B cell (primary cell): ENCODE measurements around the gene AMH. TPM values are rescaled to one million over a fixed set of nuclear protein-coding genes. Genes with fewer than 3 reads are reported as not detected.

ENCODE experiments used
- ATAC-seq: fragments of 200-7000 bp; cut with Tn5 transposase; one replicate; pipeline ENCODE4 v1.10.0; 2021; ENCODE audit warnings: low read depth, mild to moderate bottlenecking, moderate number of reproducible peaks, moderate library complexity
- CTCF ChIA-PET: fragments of 350-600 bp; sonication (Branson Sonifier 250); formaldehyde crosslinking; loops from one replicate; lab custom pipeline; 2021; ENCODE audit warnings: antibody characterized with exemption, inconsistent platforms; lab: Charles Lee
- POLR2A ChIA-PET: fragments of 350-600 bp; sonication (Branson Sonifier 250); formaldehyde crosslinking; loops from one replicate; lab custom pipeline; 2021; ENCODE audit warnings: antibody characterized with exemption; lab: Charles Lee
- DNase-seq: peaks from one replicate; pipeline ENCODE4 v3.0.0; 2013
- H2AFZ ChIP-seq: 2 replicates; pipeline ENCODE4 v1.6.1; 2012; ENCODE audit warnings: mild to moderate bottlenecking, low read depth, low read length; ENCODE audit not compliant: insufficient read depth, poor library complexity, severe bottlenecking
- H3K27ac ChIP-seq, 2 donors: 1 replicate in 1 of 2; 2 replicates in 1 of 2; pipeline ENCODE4 v1.5.1; 2012 to 2013; ENCODE audit warnings: low read length in 2 of 2, mild to moderate bottlenecking in 2 of 2, moderate library complexity in 1 of 2
- H3K27me3 ChIP-seq, 4 experiments: fragments of 200-600 bp in 1 of 4; sonication (generic) in 1 of 4; replicated peaks in 1 of 4; 1 replicate in 2 of 4; 2 replicates in 2 of 4; pipeline versions ENCODE4 v1.6.1 to v1.7.0; 2013 to 2016; ENCODE audit warnings: low read length in 3 of 4, mild to moderate bottlenecking in 2 of 4, mixed read lengths in 1 of 4, moderate library complexity in 1 of 4; ENCODE audit not compliant: insufficient read depth in 4 of 4, control insufficient read depth in 3 of 4; ENCODE audit errors: control extremely low read depth in 1 of 4
- H3K36me3 ChIP-seq, 2 experiments: replicated peaks in 1 of 2; 1 replicate in 1 of 2; 2 replicates in 1 of 2; pipeline versions ENCODE4 v1.6.1 to v1.7.1; 2013; ENCODE audit warnings: low read length in 1 of 2; ENCODE audit not compliant: insufficient read depth in 2 of 2, control insufficient read depth in 1 of 2; ENCODE audit errors: control extremely low read depth in 1 of 2, extremely low read depth in 1 of 2
- H3K4me1 ChIP-seq, 2 donors: fragments of 200-600 bp in 1 of 2; sonication (generic) in 1 of 2; 1 replicate in 1 of 2; 2 replicates in 1 of 2; pipeline versions ENCODE4 v1.5.1 to v1.6.1; 2013 to 2017; ENCODE audit warnings: low read length in 2 of 2; ENCODE audit not compliant: control insufficient read depth in 2 of 2, insufficient read depth in 2 of 2
- H3K4me2 ChIP-seq: replicated peaks from 2 replicates; pipeline ENCODE3; 2012; ENCODE audit warnings: mild to moderate bottlenecking, low read depth, low read length; ENCODE audit not compliant: poor library complexity, severe bottlenecking
- H3K4me3 ChIP-seq, 5 experiments: fragments of 200-600 bp in 1 of 5; sonication (generic) in 1 of 5; 1 replicate in 3 of 5; 2 replicates in 2 of 5; pipeline versions ENCODE4 v1.5.1 to v1.7.0; 2011 to 2016; ENCODE audit warnings: low read length in 4 of 5, mild to moderate bottlenecking in 4 of 5, low read depth in 2 of 5, control low read depth in 1 of 5, moderate library complexity in 1 of 5; ENCODE audit not compliant: insufficient read depth in 1 of 5; ENCODE audit errors: control extremely low read depth in 1 of 5, extremely low read depth in 1 of 5
- H3K79me2 ChIP-seq: fragments of 200-600 bp; sonication (generic); one replicate; pipeline ENCODE4 v1.6.0; 2016; ENCODE audit warnings: low read length; ENCODE audit not compliant: control insufficient read depth, insufficient read depth
- H3K9ac ChIP-seq: fragments of 200-600 bp; sonication (generic); 2 replicates; pipeline ENCODE4 v1.6.1; 2017; ENCODE audit warnings: mild to moderate bottlenecking, low read length, moderate library complexity
- H3K9me3 ChIP-seq, 3 donors: one replicate each; pipeline versions ENCODE4 v1.6.1 to v1.7.1; 2013; ENCODE audit warnings: low read length in 2 of 3; ENCODE audit not compliant: control insufficient read depth in 2 of 3, insufficient read depth in 1 of 3; ENCODE audit errors: control extremely low read depth in 1 of 3
- H4K20me1 ChIP-seq: 2 replicates; pipeline ENCODE4 v1.6.0; 2012; ENCODE audit warnings: mild to moderate bottlenecking, low read length; ENCODE audit not compliant: insufficient read depth, control insufficient read depth, poor library complexity, severe bottlenecking
- H3K27ac Mint-ChIP-seq: one replicate; pipeline ENCODE4 v1.8.0; 2021; ENCODE audit warnings: mixed read lengths
- H3K27me3 Mint-ChIP-seq: one replicate; pipeline ENCODE4 v1.8.0; 2021; ENCODE audit warnings: mixed read lengths
- H3K4me1 Mint-ChIP-seq: one replicate; pipeline ENCODE4 v1.8.0; 2021; ENCODE audit warnings: mixed read lengths
- H3K4me3 Mint-ChIP-seq: one replicate; pipeline ENCODE4 v1.8.0; 2021; ENCODE audit warnings: mixed read lengths
- H3K9me3 Mint-ChIP-seq: one replicate; pipeline ENCODE4 v1.8.0; 2022; ENCODE audit warnings: mixed read lengths; ENCODE audit not compliant: insufficient read depth
- EZH2 ChIP-seq: IDR thresholded peaks from 2 replicates; pipeline ENCODE4 v1.6.1; 2012; ENCODE audit warnings: borderline replicate concordance, low read depth, mild to moderate bottlenecking, moderate library complexity, low read length; ENCODE audit not compliant: insufficient read depth, poor library complexity, severe bottlenecking
- WGBS: methylation state at CpG from one replicate; pipeline ENCODE4 v1.1.5; 2013; ENCODE audit warnings: missing lambda C conversion rate; ENCODE audit not compliant: insufficient coverage; 5-methylcytosine and 5-hydroxymethylcytosine counted together
- intact Hi-C: fragments of 100-400 bp; cut with micrococcal nuclease; formaldehyde crosslinking; loops from one replicate; pipeline ENCODE4 v1.10.0; 2022
- polyA plus RNA-seq: library from polyadenylated mRNA; depleted of rRNA; stranded (reverse); fragments of >200 nt; gene quantifications from 2 replicates; pipeline ENCODE4 v1.2.3, GENCODE V29; 2012
- total RNA-seq, 2 donors: library from RNA; stranded (reverse); fragments of 120-200 nt in 1 of 2; gene quantifications; 1 replicate in 1 of 2; 2 replicates in 1 of 2; pipeline versions ENCODE4 v1.2.3 to v1.2.4, GENCODE V29; 2013 to 2022
- TF ChIP-seq, protein P1 (sequence below): fragments of 200-600 bp; IDR thresholded peaks from one replicate; pipeline ENCODE4 v1.8.0; 2022; ENCODE audit warnings: antibody characterized with exemption, mild to moderate bottlenecking

AMH gene
- total and polyA plus RNA-seq, 2 donors (not counting 1 experiment from before 2014, with no cell fraction given), result 1.5 to 4.5 TPM

DNA sequence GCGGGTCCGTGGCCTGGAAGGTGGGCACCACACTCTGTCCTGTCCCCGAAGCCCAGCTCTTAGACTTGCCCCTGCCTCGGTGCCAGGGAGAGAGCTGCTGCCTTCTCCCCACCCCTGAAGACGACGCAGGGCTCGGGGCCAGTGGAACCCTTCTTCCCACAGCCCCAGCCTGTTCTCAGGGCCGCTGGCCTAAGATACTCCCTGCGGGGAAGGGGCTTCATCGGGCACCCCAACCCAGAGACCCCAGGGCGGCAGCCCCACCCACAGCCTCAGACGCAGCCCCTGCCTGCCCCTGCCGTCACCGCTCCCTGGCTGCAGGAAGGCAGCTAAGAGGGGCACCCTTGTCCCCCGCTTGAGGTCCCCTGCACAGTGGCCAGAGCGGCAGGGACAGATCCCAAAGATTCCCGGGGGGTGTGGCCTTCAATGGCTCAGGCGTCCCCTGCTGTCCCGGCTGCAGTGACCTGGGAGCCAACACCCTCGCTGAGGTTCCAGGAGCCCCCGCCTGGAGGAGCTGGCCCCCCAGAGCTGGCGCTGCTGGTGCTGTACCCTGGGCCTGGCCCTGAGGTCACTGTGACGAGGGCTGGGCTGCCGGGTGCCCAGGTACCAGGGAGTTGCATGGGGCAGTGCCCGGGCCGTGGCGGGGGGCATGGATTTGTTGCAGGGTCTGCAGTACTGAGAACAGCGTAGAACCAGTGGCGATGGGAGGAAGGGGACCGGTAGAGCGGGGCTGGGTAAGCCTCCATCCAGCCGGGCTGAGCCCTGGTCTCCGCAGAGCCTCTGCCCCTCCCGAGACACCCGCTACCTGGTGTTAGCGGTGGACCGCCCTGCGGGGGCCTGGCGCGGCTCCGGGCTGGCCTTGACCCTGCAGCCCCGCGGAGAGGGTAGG lies 1.0 kb downstream of the AMH start:
- CTCF ChIA-PET, result interaction anchor here (1.2 kb wide), 2 partner anchors 22 to 47 kb away, joined by 3 to 4 read pairs; no protein-coding TSS in a partner anchor
- ATAC-seq (no peak), DNase-seq (peak; percentile 49)
- peaks cover 0 to 15% (median 0%) of the 10 kb centered on the region in 3 donors for H3K9me3 ChIP-seq
- H3K9me3 Mint-ChIP-seq, result no peaks in the 10 kb centered on the region
- no peak for TF ChIP-seq EZH2
- TF ChIP-seq, protein P1, sequence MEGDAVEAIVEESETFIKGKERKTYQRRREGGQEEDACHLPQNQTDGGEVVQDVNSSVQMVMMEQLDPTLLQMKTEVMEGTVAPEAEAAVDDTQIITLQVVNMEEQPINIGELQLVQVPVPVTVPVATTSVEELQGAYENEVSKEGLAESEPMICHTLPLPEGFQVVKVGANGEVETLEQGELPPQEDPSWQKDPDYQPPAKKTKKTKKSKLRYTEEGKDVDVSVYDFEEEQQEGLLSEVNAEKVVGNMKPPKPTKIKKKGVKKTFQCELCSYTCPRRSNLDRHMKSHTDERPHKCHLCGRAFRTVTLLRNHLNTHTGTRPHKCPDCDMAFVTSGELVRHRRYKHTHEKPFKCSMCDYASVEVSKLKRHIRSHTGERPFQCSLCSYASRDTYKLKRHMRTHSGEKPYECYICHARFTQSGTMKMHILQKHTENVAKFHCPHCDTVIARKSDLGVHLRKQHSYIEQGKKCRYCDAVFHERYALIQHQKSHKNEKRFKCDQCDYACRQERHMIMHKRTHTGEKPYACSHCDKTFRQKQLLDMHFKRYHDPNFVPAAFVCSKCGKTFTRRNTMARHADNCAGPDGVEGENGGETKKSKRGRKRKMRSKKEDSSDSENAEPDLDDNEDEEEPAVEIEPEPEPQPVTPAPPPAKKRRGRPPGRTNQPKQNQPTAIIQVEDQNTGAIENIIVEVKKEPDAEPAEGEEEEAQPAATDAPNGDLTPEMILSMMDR, result no peak
- no peak overlapping the region for H2AFZ ChIP-seq
- no peak overlapping the region for H3K27ac ChIP-seq
- H3K4me2 ChIP-seq, result peak overlapping the region; percentile 100
- peaks cover 0 to 38% (median 14%) of the 10 kb centered on the region in 4 experiments for H3K27me3 ChIP-seq
- peaks cover 0 to 34% of the 10 kb centered on the region in 2 experiments for H3K36me3 ChIP-seq
- H3K27me3 Mint-ChIP-seq, result no peaks in the 10 kb centered on the region
- H3K9ac ChIP-seq, result no peak overlapping the region
- peaks cover 20% of the 10 kb centered on the region for H3K79me2 ChIP-seq
- H3K4me3 Mint-ChIP-seq, result peak overlapping the region; percentile 41
- peak overlapping the region; percentile 41 for H3K27ac Mint-ChIP-seq
- intact Hi-C loops, result loop anchor here (5.0 kb wide), 1 partner anchor 37 kb away; no protein-coding TSS in a partner anchor
- H3K4me1 ChIP-seq, result peaks cover 30 to 37% of the 10 kb centered on the region in 2 donors
- 44% methylated on average over 42 of the region's 43 CpGs for WGBS
- H3K4me3 ChIP-seq, result no peak overlapping the region
- peaks cover 63% of the 10 kb centered on the region for H4K20me1 ChIP-seq
- H3K4me1 Mint-ChIP-seq, result peaks cover 25% of the 10 kb centered on the region
- POLR2A ChIA-PET, result interaction anchor here (0.5 kb wide), 1 partner anchor 373 kb away, joined by 4 read pairs; no protein-coding TSS in a partner anchor
